Measurements from ENCODE around the gene CENPX.

CENPX gene

GRCh38 chr17:82015311-82015971 is 7.2 kb downstream of the CENPX start:
- peaks cover 19% of the 10 kb centered on the region for H3K4me1 ChIP-seq (ENCODE audit: control insufficient read depth, insufficient read depth, low read length, poor library complexity, severe bottlenecking)
- no peak overlapping the region for H3K27ac ChIP-seq (ENCODE audit: low read depth, low read length, severe bottlenecking)
- H3K9me3 ChIP-seq (ENCODE audit: control insufficient read depth, low read length): no peaks in the 10 kb centered on the region
- peaks cover 12% of the 10 kb centered on the region for H3K36me3 ChIP-seq (ENCODE audit: control insufficient read depth, insufficient read depth, low read length)
- H3K4me3 ChIP-seq (ENCODE audit: extremely low read depth, insufficient read depth, low read length, poor library complexity, severe bottlenecking): no peak overlapping the region
- WGBS, 2 experiments (ENCODE audit: insufficient coverage in 2 of 2): 81 to 86% methylated on average over 17 to 23 of the region's 24 CpGs

GRCh38 chr17:82014971-82015310 is 7.7 kb downstream of the CENPX start:
- H3K4me3 ChIP-seq (ENCODE audit: extremely low read depth, insufficient read depth, low read length, poor library complexity, severe bottlenecking): no peak overlapping the region
- H3K36me3 ChIP-seq (ENCODE audit: control insufficient read depth, insufficient read depth, low read length): peaks cover 12% of the 10 kb centered on the region
- no peaks in the 10 kb centered on the region for H3K9me3 ChIP-seq (ENCODE audit: control insufficient read depth, low read length)
- 81 to 91% methylated on average over 6 to 13 of the region's 13 CpGs for WGBS, 2 experiments (ENCODE audit: insufficient coverage in 2 of 2)
- H3K27ac ChIP-seq (ENCODE audit: low read depth, low read length, severe bottlenecking): no peak overlapping the region
- peaks cover 19% of the 10 kb centered on the region for H3K4me1 ChIP-seq (ENCODE audit: control insufficient read depth, insufficient read depth, low read length, poor library complexity, severe bottlenecking)

GRCh38 chr17:82014432-82014831 is 8.2 kb downstream of the CENPX start:
- peaks cover 12% of the 10 kb centered on the region for H3K36me3 ChIP-seq (ENCODE audit: control insufficient read depth, insufficient read depth, low read length)
- H3K4me3 ChIP-seq (ENCODE audit: extremely low read depth, insufficient read depth, low read length, poor library complexity, severe bottlenecking): no peak overlapping the region
- H3K27ac ChIP-seq (ENCODE audit: low read depth, low read length, severe bottlenecking): no peak overlapping the region
- WGBS, 2 experiments (ENCODE audit: insufficient coverage in 2 of 2): 93 to 94% methylated on average over 22 of the region's 23 CpGs
- H3K4me1 ChIP-seq (ENCODE audit: control insufficient read depth, insufficient read depth, low read length, poor library complexity, severe bottlenecking): peaks cover 19% of the 10 kb centered on the region
- no peaks in the 10 kb centered on the region for H3K9me3 ChIP-seq (ENCODE audit: control insufficient read depth, low read length)

GRCh38 chr17:82013772-82014321 is 8.8 kb downstream of the CENPX start:
- WGBS, 2 experiments (ENCODE audit: insufficient coverage in 2 of 2): 95 to 96% methylated on average over 15 to 16 of the region's 16 CpGs

GRCh38 chr17:82013341-82013740 is 9.3 kb downstream of the CENPX start:
- H3K27ac ChIP-seq (ENCODE audit: low read depth, low read length, severe bottlenecking): peak overlapping the region; percentile 87
- no peak overlapping the region for H3K4me3 ChIP-seq (ENCODE audit: extremely low read depth, insufficient read depth, low read length, poor library complexity, severe bottlenecking)
- no peaks in the 10 kb centered on the region for H3K9me3 ChIP-seq (ENCODE audit: control insufficient read depth, low read length)
- peaks cover 19% of the 10 kb centered on the region for H3K4me1 ChIP-seq (ENCODE audit: control insufficient read depth, insufficient read depth, low read length, poor library complexity, severe bottlenecking)
- 82 to 93% methylated on average over 18 to 22 of the region's 22 CpGs for WGBS, 2 experiments (ENCODE audit: insufficient coverage in 2 of 2)
- peaks cover 9% of the 10 kb centered on the region for H3K36me3 ChIP-seq (ENCODE audit: control insufficient read depth, insufficient read depth, low read length)

More at GRCh38 chr17:82013772-82014321, 8.8 kb downstream of the CENPX start:
- Histone ChIP-seq H3K9me3 (ENCODE audit: control insufficient read depth, low read length) (no peaks in the 10 kb centered on the region), H3K27ac (ENCODE audit: low read depth, low read length, severe bottlenecking) (peak overlapping the region; percentile 23), H3K36me3 (ENCODE audit: control insufficient read depth, insufficient read depth, low read length) (peaks cover 12% of the 10 kb centered on the region), H3K4me3 (ENCODE audit: extremely low read depth, insufficient read depth, low read length, poor library complexity, severe bottlenecking) (no peak overlapping the region), H3K4me1 (ENCODE audit: control insufficient read depth, insufficient read depth, low read length, poor library complexity, severe bottlenecking) (peaks cover 19% of the 10 kb centered on the region)

GRCh38 chr17:82012640-82013295 is 9.9 kb downstream of the CENPX start:
- Histone ChIP-seq H3K9me3 (ENCODE audit: control insufficient read depth, low read length) (no peaks in the 10 kb centered on the region), H3K36me3 (ENCODE audit: control insufficient read depth, insufficient read depth, low read length) (peaks cover 6% of the 10 kb centered on the region), H3K27ac (ENCODE audit: low read depth, low read length, severe bottlenecking) (peak overlapping the region; percentile 87), H3K4me3 (ENCODE audit: extremely low read depth, insufficient read depth, low read length, poor library complexity, severe bottlenecking) (no peak overlapping the region), H3K4me1 (ENCODE audit: control insufficient read depth, insufficient read depth, low read length, poor library complexity, severe bottlenecking) (peaks cover 19% of the 10 kb centered on the region)
- WGBS, 2 experiments (ENCODE audit: insufficient coverage in 2 of 2): 68 to 80% methylated on average over 12 to 13 of the region's 19 CpGs

GRCh38 chr17:82012261-82012639 is 10.4 kb downstream of the CENPX start:
- WGBS, 2 experiments (ENCODE audit: insufficient coverage in 2 of 2): 70 to 76% methylated on average over 17 to 20 of the region's 20 CpGs
- Histone ChIP-seq H3K27ac (ENCODE audit: low read depth, low read length, severe bottlenecking) (peak overlapping the region; percentile 87), H3K9me3 (ENCODE audit: control insufficient read depth, low read length) (no peaks in the 10 kb centered on the region), H3K4me3 (ENCODE audit: extremely low read depth, insufficient read depth, low read length, poor library complexity, severe bottlenecking) (no peak overlapping the region), H3K4me1 (ENCODE audit: control insufficient read depth, insufficient read depth, low read length, poor library complexity, severe bottlenecking) (peaks cover 19% of the 10 kb centered on the region), H3K36me3 (ENCODE audit: control insufficient read depth, insufficient read depth, low read length) (peaks cover 3% of the 10 kb centered on the region)

- WGBS, 2 experiments (ENCODE audit: insufficient coverage in 2 of 2): 86 to 91% methylated on average over 13 to 19 of the region's 19 CpGs
- no peaks in the 10 kb centered on the region for H3K9me3 ChIP-seq (ENCODE audit: control insufficient read depth, low read length)
- H3K36me3 ChIP-seq (ENCODE audit: control insufficient read depth, insufficient read depth, low read length): peaks cover 3% of the 10 kb centered on the region
- H3K4me3 ChIP-seq (ENCODE audit: extremely low read depth, insufficient read depth, low read length, poor library complexity, severe bottlenecking): no peak overlapping the region
- no peak overlapping the region for H3K27ac ChIP-seq (ENCODE audit: low read depth, low read length, severe bottlenecking)
- peaks cover 24% of the 10 kb centered on the region for H3K4me1 ChIP-seq (ENCODE audit: control insufficient read depth, insufficient read depth, low read length, poor library complexity, severe bottlenecking)
Observed at GRCh38 chr17:82011617-82012187, 11.0 kb downstream of the CENPX start.

GRCh38 chr17:82010575-82011525 is 11.8 kb downstream of the CENPX start:
- no peak overlapping the region for H3K4me3 ChIP-seq (ENCODE audit: extremely low read depth, insufficient read depth, low read length, poor library complexity, severe bottlenecking)
- peaks cover 3% of the 10 kb centered on the region for H3K36me3 ChIP-seq (ENCODE audit: control insufficient read depth, insufficient read depth, low read length)
- H3K27ac ChIP-seq (ENCODE audit: low read depth, low read length, severe bottlenecking): no peak overlapping the region
- H3K9me3 ChIP-seq (ENCODE audit: control insufficient read depth, low read length): no peaks in the 10 kb centered on the region
- 95 to 97% methylated on average over 25 to 34 of the region's 39 CpGs for WGBS, 2 experiments (ENCODE audit: insufficient coverage in 2 of 2)
- peaks cover 33% of the 10 kb centered on the region for H3K4me1 ChIP-seq (ENCODE audit: control insufficient read depth, insufficient read depth, low read length, poor library complexity, severe bottlenecking)

- Histone ChIP-seq H3K9me3 (ENCODE audit: control insufficient read depth, low read length) (no peaks in the 10 kb centered on the region), H3K27ac (ENCODE audit: low read depth, low read length, severe bottlenecking) (no peak overlapping the region), H3K4me3 (ENCODE audit: extremely low read depth, insufficient read depth, low read length, poor library complexity, severe bottlenecking) (no peak overlapping the region), H3K36me3 (ENCODE audit: control insufficient read depth, insufficient read depth, low read length) (peaks cover 3% of the 10 kb centered on the region), H3K4me1 (ENCODE audit: control insufficient read depth, insufficient read depth, low read length, poor library complexity, severe bottlenecking) (peaks cover 45% of the 10 kb centered on the region)
- WGBS, 2 experiments (ENCODE audit: insufficient coverage in 2 of 2): 94 to 96% methylated on average over 11 to 14 of the region's 15 CpGs
Observed at GRCh38 chr17:82009413-82009812, 13.3 kb downstream of the CENPX start.
